PC-9 (cell line): Measurements from ENCODE around the gene TMEM109. TPM values are rescaled to one million over a fixed set of nuclear protein-coding genes. Genes with fewer than 3 reads are reported as not detected.

Source experiments
- BruUV-seq: library from RNA; stranded (reverse); fragments of 400-500 nt; replicated peaks from 2 replicates; lab custom pipeline; 2021; lab: Mats Ljungman, UMichigan
- CTCF ChIA-PET: fragments of 300-600 bp; sonication (Branson Sonifier 250); formaldehyde crosslinking; loops from one replicate; lab custom pipeline; 2022; ENCODE audit warnings: antibody characterized with exemption; lab: Charles Lee
- POLR2A ChIA-PET: fragments of 300-600 bp; sonication (Branson Sonifier 250); formaldehyde crosslinking; loops from one replicate; lab custom pipeline; 2022; ENCODE audit warnings: antibody characterized with exemption; ENCODE audit not compliant: unreplicated experiment; lab: Charles Lee
- DNase-seq, 2 experiments: peaks; one replicate each; pipeline versions ENCODE4 v3.0.0 to v3.0.0-alpha.2; 2015 to 2022; ENCODE audit warnings: mixed read lengths in 1 of 2
- H2AFZ ChIP-seq: fragments of 200-600 bp; sonication (generic); 2 replicates; pipeline ENCODE4 v1.8.1; 2017; ENCODE audit warnings: antibody characterized with exemption
- H3F3A ChIP-seq: fragments of 200-600 bp; sonication (generic); 2 replicates; pipeline ENCODE4 v1.8.1; 2017; ENCODE audit warnings: antibody characterized with exemption, mild to moderate bottlenecking, low read depth; ENCODE audit not compliant: insufficient read depth
- H3K27ac ChIP-seq: fragments of 200-600 bp; sonication (generic); 2 replicates; pipeline ENCODE4 v1.6.1; 2016; ENCODE audit warnings: mixed run types
- H3K27me3 ChIP-seq: fragments of 200-600 bp; sonication (generic); 2 replicates; pipeline ENCODE4 v1.6.1; 2016; ENCODE audit warnings: low read depth, mixed run types; ENCODE audit not compliant: insufficient read depth
- H3K36me3 ChIP-seq: fragments of 200-600 bp; sonication (generic); 2 replicates; pipeline ENCODE4 v1.6.1; 2016; ENCODE audit warnings: low read depth, mixed run types
- H3K4me1 ChIP-seq: fragments of 200-600 bp; sonication (generic); replicated peaks from 2 replicates; pipeline ENCODE4 v1.6.1; 2016; ENCODE audit warnings: mixed run types; ENCODE audit not compliant: insufficient read depth
- H3K4me2 ChIP-seq: fragments of 200-600 bp; sonication (generic); 2 replicates; pipeline ENCODE4 v1.6.1; 2017; ENCODE audit warnings: mixed run types
- H3K4me3 ChIP-seq: fragments of 200-600 bp; sonication (generic); 2 replicates; pipeline ENCODE4 v1.6.1; 2016; ENCODE audit warnings: mixed run types
- H3K79me2 ChIP-seq: fragments of 200-600 bp; sonication (generic); 2 replicates; pipeline ENCODE4 v1.6.1; 2017; ENCODE audit warnings: low read depth, mixed run types
- H3K9me2 ChIP-seq: fragments of 200-600 bp; sonication (generic); 2 replicates; pipeline ENCODE4 v1.8.1; 2017; ENCODE audit warnings: mild to moderate bottlenecking; ENCODE audit not compliant: insufficient read depth
- H3K9me3 ChIP-seq: fragments of 200-600 bp; sonication (generic); 2 replicates; pipeline ENCODE4 v1.8.1; 2016; ENCODE audit warnings: low read depth; ENCODE audit not compliant: insufficient read depth
- H4K20me1 ChIP-seq: fragments of 200-600 bp; sonication (generic); 2 replicates; pipeline ENCODE4 v1.8.1; 2017; ENCODE audit not compliant: insufficient read depth
- CTCF ChIP-seq: fragments of 200-600 bp; sonication (generic); conservative IDR thresholded peaks from 2 replicates; pipeline ENCODE4 v1.6.1; 2017; ENCODE audit warnings: mixed run types, antibody characterized with exemption, mild to moderate bottlenecking, moderate library complexity
- EZH2 ChIP-seq: fragments of 200-600 bp; sonication (generic); IDR thresholded peaks from 2 replicates; pipeline ENCODE4 v1.8.0; 2017; ENCODE audit warnings: antibody characterized with exemption, low read depth
- intact Hi-C: fragments of 100-400 bp; cut with micrococcal nuclease; formaldehyde crosslinking; loops from one replicate; pipeline ENCODE4 v1.10.0; 2022; ENCODE audit not compliant: unreplicated experiment
- total RNA-seq: library from RNA; stranded (reverse); gene quantifications from 2 replicates; pipeline ENCODE4 v1.2.3, GENCODE V29; 2021

Gene TMEM109
- total RNA-seq, 1 experiment from 2014 or later, result 105 TPM

- peaks cover 35% of the 10 kb centered on the region for H3K36me3 ChIP-seq
- peaks cover 23% of the 10 kb centered on the region for H3K4me1 ChIP-seq
- no peak overlapping the region for H3K4me3 ChIP-seq
- ChIA-PET CTCF (no interaction called here), POLR2A (no interaction called here)
- intact Hi-C loops, result no loop called here
- H3K9me2 ChIP-seq, result no peaks in the 10 kb centered on the region
- DNase-seq, result no peak
- no TSS peak for BruUV-seq
- H3K9me3 ChIP-seq, result no peaks in the 10 kb centered on the region
- peaks cover 41% of the 10 kb centered on the region for H3F3A ChIP-seq
- peaks cover 35% of the 10 kb centered on the region for H4K20me1 ChIP-seq
- H3K27ac ChIP-seq, result no peak overlapping the region
- no peak overlapping the region for H2AFZ ChIP-seq
- H3K79me2 ChIP-seq, result peaks cover 44% of the 10 kb centered on the region
- no peak overlapping the region for H3K4me2 ChIP-seq
- no peak for TF ChIP-seq EZH2
- no peak for TF ChIP-seq CTCF
- no peaks in the 10 kb centered on the region for H3K27me3 ChIP-seq
These were observed 11.3 kb upstream of the TMEM109 start for GRCh38 chr11:60902625-60903024.

DNA sequence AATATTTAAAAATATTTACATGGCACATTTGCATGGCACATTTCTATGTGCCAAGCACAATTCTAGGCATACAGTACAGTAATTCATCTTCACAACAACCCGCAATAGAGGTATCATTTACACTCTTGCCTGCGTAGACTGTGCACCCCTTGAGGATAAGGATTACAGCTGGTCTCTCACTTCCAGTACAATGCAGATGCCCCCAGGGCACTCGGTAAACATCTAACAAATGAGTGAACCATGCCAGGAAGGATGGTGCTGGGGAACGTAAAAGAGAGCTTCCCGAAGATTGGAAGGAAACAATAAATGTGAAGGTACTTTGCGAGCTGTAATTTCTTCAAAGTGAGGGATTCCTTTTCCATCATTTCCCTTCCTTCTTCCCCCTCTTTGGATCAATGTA is 8.9 kb upstream of the TMEM109 start:
- H3K4me1 ChIP-seq, result peaks cover 23% of the 10 kb centered on the region
- ChIA-PET CTCF (interaction anchor here (1.5 kb wide), 1 partner anchor 10 kb away, joined by 3 read pairs; no protein-coding TSS in a partner anchor), POLR2A (interaction anchor here (0.6 to 0.8 kb wide), 2 partner anchors 146 to 256 kb away, joined by 4 read pairs; partner anchors contain the start of gene VPS37C)
- H3K4me3 ChIP-seq, result peak overlapping the region; percentile 90
- DNase-seq, result no peak
- H3K36me3 ChIP-seq, result peaks cover 18% of the 10 kb centered on the region
- BruUV-seq, result no TSS peak
- H3K4me2 ChIP-seq, result peak overlapping the region; percentile 97
- peak overlapping the region; percentile 81 for H3K27ac ChIP-seq
- TF ChIP-seq CTCF (no peak), EZH2 (no peak)
- peaks cover 18% of the 10 kb centered on the region; the same call in 1 of the 2 replicates for H3K27me3 ChIP-seq
- peak overlapping the region; percentile 89; the same call in 1 of the 2 replicates for H2AFZ ChIP-seq
- peaks cover 44% of the 10 kb centered on the region for H3K79me2 ChIP-seq
- peaks cover 35% of the 10 kb centered on the region for H3F3A ChIP-seq
- peaks cover 35% of the 10 kb centered on the region for H4K20me1 ChIP-seq
- H3K9me3 ChIP-seq, result no peaks in the 10 kb centered on the region
- H3K9me2 ChIP-seq, result no peaks in the 10 kb centered on the region
- intact Hi-C loops, result loop anchor here (5.0 kb wide), 1 partner anchor 247 kb away; no protein-coding TSS in a partner anchor

GRCh38 chr11:60905551-60906113 is 8.3 kb upstream of the TMEM109 start:
- Histone ChIP-seq H3K79me2 (peaks cover 44% of the 10 kb centered on the region), H2AFZ (peak overlapping the region; percentile 89), H3K4me3 (peak overlapping the region; percentile 90), H3K9me3 (no peaks in the 10 kb centered on the region), H3K4me2 (peak overlapping the region; percentile 97), H3K27me3 (peaks cover 24% of the 10 kb centered on the region; the same call in 1 of the 2 replicates), H3K4me1 (peaks cover 23% of the 10 kb centered on the region), H3K27ac (peak overlapping the region; percentile 81), H3K36me3 (peaks cover 14% of the 10 kb centered on the region), H3F3A (peaks cover 29% of the 10 kb centered on the region), H4K20me1 (peaks cover 35% of the 10 kb centered on the region), H3K9me2 (no peaks in the 10 kb centered on the region)
- no peak for TF ChIP-seq EZH2
- TF ChIP-seq CTCF, result no peak
- peak in 1 of 2 experiments; percentile 71 for DNase-seq
- TSS peak; percentile 47 for BruUV-seq
- CTCF ChIA-PET, result interaction anchor here (0.6 to 1.5 kb wide), 2 partner anchors 10 to 1798 kb away, joined by 3 to 4 read pairs; partner anchors contain the start of gene FAM111B
- POLR2A ChIA-PET, result interaction anchor here (0.7 to 0.8 kb wide), 2 partner anchors 42 to 256 kb away, joined by 4 read pairs; partner anchors contain the start of gene VPS37C
- intact Hi-C loops, result loop anchor here (1.0 to 5.0 kb wide), 3 partner anchors 64 to 281 kb away; no protein-coding TSS in a partner anchor
